HG03060 (cell line): ENCODE data around the gene APPL2.
"Not testable (repeated sequence)": the region's sequence is repeated elsewhere in the genome, so short reads cannot be mapped to it uniquely, and the experiment has no call there.

Source experiments
- ATAC-seq: cut with Tn5 transposase; IDR thresholded peaks from one replicate; pipeline ENCODE4 v1.9.1; 2021; ENCODE audit warnings: low read depth, moderate number of reproducible peaks; ENCODE audit not compliant: unreplicated experiment

Gene APPL2

DNA sequence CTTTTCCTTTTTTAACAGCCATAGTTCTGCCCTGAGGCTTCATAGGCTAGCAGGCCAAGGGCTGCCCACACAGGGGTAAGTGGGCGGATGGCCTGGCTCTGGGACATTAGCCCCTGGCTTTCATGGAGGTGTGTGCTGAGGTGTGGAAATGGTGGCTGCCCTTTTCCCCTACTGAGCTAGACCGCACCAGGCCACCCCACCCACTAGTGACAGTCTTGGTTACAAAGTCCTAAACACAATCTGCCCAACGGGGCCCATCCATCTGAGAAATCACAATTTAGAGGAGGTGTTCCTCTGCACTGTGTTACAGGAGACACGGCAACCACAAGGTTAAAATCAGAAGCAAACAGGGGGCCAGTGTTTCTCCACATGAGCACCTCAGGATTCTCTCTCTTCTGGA, 35.6 kb downstream of the APPL2 start:
- ATAC-seq: no peak

GRCh38 chr12:105198961-105199360, 37.0 kb downstream of the APPL2 start:
- no peak for ATAC-seq

DNA sequence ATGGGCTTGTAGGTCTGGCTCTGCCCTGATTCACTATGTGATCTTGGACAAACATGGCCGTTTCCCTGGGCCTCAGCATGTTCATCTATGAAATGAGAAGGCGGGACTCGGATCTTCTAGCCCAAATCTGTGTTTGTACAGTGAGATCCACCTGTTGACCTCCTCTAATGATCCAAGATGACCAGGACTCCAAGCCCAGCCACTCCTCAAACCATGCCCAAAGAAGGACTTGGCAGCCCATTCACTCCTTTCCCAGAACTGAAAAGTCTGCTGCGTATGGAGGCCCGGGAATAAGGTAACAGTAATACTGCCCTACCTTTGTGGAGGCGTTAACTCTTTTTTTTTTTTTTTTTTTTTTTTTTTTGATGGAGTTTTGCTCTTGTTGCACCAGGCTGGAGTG, 39.9 kb downstream of the APPL2 start:
- no peak for ATAC-seq

GRCh38 chr12:105194947-105195346, 41.0 kb downstream of the APPL2 start:
- ATAC-seq: no peak

- no peak for ATAC-seq
Observed at GRCh38 chr12:105192624-105193225, 43.2 kb downstream of the APPL2 start.

- no peak for ATAC-seq
Observed at GRCh38 chr12:105190530-105190929, 45.4 kb downstream of the APPL2 start.

- no peak for ATAC-seq
Observed at GRCh38 chr12:105189293-105189692, 46.7 kb downstream of the APPL2 start.

DNA sequence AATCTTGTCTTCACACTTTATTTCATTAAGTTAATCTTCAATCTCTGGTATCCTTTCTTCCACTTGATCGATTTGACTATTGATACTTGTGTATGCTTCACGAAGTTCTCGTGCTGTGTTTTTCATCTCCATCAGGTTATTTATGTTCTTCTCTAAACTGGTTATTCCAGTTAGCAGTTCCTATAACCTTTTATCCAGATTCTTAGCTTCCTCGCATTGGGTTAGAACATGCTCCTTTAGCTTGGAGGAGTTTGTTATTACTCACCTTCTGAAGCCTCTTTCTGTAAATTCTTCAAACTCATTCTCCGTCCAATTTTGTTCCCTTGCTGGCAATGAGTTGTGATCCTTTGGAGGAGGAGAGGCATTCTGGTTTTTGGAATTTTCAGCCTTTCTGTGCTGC, 52.0 kb downstream of the APPL2 start:
- ATAC-seq: not testable (repeated sequence)

GRCh38 chr12:105183406-105183805, 52.6 kb downstream of the APPL2 start:
- ATAC-seq: not testable (repeated sequence)

DNA sequence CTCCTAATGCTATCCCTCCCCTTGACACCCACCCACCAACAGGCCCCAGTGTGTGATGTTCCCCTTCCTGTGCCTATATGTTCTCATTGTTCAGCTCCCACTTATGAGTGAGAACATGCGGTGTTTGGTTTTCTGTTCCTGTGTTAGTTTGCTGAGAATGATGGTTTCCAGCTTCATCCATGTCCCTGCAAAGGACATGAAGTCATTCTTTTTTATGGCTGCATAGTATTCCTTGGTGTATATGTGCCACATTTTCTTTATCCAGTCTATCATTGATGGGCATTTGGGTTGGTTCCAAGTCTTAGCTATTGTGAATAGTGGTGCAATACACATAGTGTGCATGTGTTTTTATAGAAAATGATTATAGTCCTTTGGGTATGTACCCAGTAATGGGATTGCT, 56.9 kb downstream of the APPL2 start:
- not testable (repeated sequence) for ATAC-seq

DNA sequence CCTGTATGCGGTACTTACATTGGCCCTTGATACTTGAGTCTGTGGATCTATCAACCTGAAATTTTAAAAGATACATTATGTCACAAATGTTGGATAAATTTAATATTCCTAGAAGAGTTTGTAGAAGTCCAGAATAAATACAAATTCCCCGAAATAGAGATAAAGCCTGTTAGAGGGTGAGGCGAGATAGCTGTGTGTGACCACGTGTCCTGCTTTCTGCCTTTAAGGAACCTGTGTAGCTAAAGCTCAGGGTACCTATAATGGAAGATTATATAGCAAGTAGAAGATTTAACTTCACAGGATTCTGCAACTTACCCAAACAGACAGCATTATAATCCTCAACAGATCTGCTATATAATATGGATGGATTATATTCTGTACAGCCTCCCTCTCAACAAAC, 58.8 kb downstream of the APPL2 start:
- ATAC-seq: no peak

DNA sequence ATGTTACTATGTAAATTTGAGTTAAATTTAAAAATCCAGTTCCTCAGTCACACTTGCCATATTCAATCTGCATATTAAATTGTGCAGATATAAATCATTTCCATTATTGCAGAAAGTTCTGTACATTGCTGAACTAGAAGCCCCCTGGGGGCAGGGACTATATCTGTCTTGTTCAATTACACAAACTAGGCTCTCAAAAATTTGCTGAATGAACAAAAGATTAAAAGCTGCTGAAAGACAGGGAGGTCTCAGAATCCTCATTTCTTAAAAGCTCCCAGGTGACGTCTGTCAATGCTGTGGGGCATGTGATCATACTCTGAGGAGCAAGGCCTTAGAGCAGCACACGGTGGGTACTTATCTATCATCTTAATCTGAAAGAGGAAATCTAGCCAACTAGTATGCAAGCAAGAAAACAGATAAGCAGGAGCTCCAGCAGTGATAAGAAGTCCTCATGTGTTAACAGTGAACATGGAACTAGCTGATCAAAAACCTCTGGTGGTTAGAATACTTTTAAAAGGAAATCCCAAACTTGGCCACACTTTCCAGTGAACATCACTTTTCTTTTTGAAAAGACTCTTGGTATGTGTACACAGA, 60.5 kb downstream of the APPL2 start:
- no peak for ATAC-seq

GRCh38 chr12:105171691-105172436, 64.1 kb downstream of the APPL2 start:
- no peak for ATAC-seq

- no peak for ATAC-seq
Observed at GRCh38 chr12:105170139-105170538, 65.8 kb downstream of the APPL2 start.

GRCh38 chr12:105168006-105168405, 68.0 kb downstream of the APPL2 start:
- no peak for ATAC-seq

GRCh38 chr12:105167346-105167745, 68.6 kb downstream of the APPL2 start:
- ATAC-seq: no peak

DNA sequence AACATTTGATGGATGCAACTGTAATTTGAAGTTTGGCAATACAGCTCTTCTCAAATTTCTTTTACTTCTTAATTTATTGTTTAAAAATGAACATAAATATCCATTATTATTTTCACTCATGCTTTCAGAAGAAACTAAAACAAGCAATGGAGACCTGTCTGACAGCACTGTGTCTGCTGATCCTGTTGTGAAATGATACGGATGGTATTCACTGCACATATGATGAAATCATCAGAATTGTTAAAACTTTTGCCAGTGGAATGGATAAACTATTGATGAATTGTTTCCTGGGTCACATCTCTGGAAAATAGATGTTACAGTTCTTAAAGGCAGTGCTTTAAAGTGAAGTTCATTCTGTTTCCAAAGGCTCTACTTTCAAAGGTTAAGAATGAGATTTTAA, 69.2 kb downstream of the APPL2 start:
- no peak for ATAC-seq

DNA sequence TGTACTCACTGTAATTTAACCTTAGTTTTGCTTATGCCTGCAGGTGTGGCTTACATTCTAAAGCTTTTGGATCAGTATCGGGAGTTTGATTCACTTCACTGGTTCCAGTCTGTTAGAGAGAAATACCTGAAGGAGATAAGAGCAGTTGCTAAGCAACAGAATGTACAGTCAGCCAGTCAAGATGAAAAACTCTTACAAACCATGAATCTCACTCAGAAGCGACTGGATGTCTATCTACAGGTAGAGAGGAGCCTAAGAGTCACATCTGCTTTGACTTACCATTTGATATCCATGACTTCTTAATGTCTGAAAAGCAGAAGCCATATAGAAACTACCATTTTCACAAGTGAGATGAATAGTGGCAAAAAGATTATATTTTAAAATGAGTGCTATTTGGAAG, 71.9 kb downstream of the APPL2 start:
- no peak for ATAC-seq

GRCh38 chr12:105162174-105162573, 73.8 kb downstream of the APPL2 start:
- no peak for ATAC-seq

DNA sequence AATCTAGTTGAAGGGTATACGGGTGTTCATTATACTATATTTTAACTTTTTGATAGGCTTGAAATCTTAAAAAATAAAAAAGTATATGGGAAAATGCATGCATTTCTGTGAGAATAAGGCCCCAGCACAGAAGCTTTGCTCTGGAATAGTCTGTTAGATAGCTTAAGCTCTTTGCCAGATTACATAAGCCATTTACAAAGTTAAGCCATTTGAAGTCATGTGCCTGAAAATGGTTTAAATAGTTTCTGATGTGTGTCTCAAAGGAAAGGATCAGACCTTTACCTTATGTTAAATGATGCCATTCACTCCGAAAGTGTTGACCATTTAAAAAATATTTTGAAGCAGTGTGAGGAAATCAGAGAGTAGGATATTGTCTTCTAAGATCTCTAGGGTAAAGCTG, 77.1 kb downstream of the APPL2 start:
- no peak for ATAC-seq

DNA sequence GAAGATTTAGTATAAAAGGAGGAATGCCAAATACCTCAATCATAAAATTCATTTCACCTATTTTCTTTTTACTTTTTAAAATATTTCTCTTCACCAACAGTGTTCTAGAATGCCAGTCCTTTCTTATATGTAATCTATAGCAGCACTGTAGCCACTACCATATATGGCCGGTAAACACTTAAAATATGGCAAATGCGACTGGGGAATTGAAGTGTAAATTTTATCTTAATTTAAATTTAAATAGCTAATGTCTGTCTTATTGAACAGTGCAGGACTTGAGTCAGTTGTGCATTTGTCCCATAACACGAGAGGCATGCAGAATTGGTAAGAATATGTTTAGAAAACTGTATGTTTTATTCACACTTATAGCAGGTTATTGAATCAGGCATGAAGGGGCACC, 78.4 kb downstream of the APPL2 start:
- ATAC-seq: no peak

- ATAC-seq: no peak
Observed at GRCh38 chr12:105156260-105156659, 79.7 kb downstream of the APPL2 start.
